Neural progenitor cell (in vitro differentiated cells): Measurements from ENCODE around the gene ASGR1.

Source experiments
- CTCF ChIP-seq: fragments of 200-600 bp; sonication (generic); IDR thresholded peaks from 2 replicates; pipeline ENCODE4 v1.5.1; 2017; ENCODE audit warnings: antibody characterized with exemption, mild to moderate bottlenecking
- EZH2 ChIP-seq: fragments of 200-600 bp; sonication (generic); IDR thresholded peaks from 2 replicates; pipeline ENCODE4 v1.6.1; 2017; ENCODE audit warnings: antibody characterized with exemption, mild to moderate bottlenecking, moderate library complexity

GRCh38 chr17:7218166-7218565, 39.0 kb upstream of the ASGR1 start:
- TF ChIP-seq CTCF (no peak), EZH2 (no peak)
